GM21717 (cell line): ENCODE data around the gene VASH2.
"Not testable (repeated sequence)": the region's sequence is repeated elsewhere in the genome, so short reads cannot be mapped to it uniquely, and the experiment has no call there.

Source experiments
- ATAC-seq: cut with Tn5 transposase; IDR thresholded peaks from one replicate; pipeline ENCODE4 v1.9.1; 2021; ENCODE audit warnings: mild to moderate bottlenecking, moderate library complexity; ENCODE audit not compliant: unreplicated experiment

The VASH2 gene

DNA sequence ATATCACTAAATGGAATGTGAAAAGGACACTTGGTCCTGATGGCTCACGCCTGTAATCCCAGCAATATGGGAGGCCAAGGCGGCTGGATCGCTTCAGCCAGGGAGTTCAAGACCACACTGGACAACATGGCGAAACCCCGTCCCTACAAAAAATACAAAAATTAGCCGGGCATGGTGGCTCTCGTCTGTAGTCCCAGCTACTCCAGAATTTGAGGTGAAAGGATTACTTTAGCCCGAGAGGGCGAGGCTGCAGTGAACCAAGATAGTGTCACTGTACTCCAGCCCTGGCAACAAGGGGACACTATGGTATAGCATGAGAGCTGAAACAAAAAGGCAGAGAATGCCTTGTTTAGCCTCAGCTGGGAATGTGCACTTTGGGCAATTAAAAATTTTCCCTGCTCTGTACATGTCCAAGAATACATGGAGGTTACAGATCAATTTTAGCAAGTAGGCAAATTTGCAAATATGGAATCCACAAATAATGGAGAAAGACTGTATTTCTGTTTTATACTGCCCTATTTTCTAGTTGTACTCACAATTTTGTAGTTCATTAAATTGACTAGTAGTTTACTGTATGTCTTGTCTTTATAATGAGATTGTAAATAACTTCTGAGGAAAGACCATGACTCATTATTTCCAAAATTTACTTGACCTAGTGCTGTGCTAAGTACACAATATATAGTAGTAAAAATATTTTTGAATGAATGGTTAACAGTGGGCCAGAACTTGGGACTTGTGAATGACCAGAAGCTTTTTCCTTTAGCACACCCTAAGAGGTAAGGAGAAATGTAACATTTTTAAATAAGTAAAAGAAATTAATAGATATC is 67.3 kb downstream of the VASH2 start:
- no peak for ATAC-seq

GRCh38 chr1:213019450-213019849 is 69.1 kb downstream of the VASH2 start:
- ATAC-seq, result no peak

- ATAC-seq, result no peak
Observed at GRCh38 chr1:213020016-213020415, 69.7 kb downstream of the VASH2 start.

GRCh38 chr1:213027024-213027423 is 76.7 kb downstream of the VASH2 start:
- not testable (repeated sequence) for ATAC-seq

DNA sequence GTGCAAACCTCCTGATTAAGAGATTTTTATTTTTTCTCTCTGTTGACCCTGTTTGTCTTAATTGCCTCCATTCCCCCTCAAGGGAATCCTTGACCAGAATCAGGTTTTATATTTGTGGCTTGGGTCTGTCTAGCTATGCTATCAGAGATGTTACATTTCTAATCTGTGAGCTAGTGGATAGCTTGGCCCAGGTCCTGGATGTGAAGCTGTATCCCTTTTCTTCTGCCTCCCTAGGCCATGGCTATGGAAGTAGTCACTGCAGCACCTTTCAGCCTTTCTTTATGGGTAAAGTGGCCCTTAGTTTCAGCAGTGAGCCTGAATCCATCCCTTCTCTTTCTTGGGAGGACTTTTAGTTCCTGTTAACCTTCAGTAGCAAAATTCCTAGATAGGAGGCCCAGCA is 82.3 kb downstream of the VASH2 start:
- no peak for ATAC-seq

DNA sequence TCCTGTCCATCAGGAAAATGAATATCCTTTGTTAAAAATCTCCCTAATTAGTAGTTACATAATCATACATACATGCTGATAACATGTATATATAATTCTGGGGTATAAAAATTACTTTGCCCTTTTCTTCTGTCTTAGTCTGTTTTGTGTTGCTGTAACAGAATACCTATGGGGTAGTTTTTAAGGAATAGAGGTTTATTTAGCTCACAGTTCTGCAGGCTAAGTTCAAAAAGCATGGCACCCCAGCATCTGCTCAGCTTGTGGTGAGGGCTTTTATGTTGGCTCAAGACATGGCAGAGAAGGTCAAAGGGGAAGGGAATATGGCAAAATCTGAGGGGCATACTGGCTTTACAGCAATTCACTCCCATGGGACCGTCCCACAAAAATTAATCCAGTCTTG is 84.4 kb downstream of the VASH2 start:
- ATAC-seq, result no peak

DNA sequence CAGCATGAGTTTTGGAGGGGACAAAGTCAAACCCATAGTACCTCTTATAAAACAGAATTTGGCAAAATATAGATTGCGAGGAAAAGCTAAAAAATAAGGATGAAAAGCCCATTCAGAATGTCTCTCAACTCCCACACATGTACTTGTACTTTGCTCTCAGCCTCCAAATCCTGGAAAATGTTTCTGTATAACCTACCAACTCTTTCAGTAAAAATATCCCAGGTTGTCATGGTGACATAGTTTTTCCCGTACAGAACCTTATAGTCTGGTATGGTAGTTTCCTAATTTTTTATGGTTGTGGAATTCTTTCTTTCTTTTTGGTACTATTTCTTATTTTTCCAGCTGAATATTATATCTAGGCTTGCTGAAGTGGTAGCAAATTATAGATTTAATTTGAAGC is 85.2 kb downstream of the VASH2 start:
- ATAC-seq, result no peak
